Hematopoietic multipotent progenitor cell treated with erythropoietin and hydrocortisone succinate and interleukin-3 and kit ligand, for 6 days (in vitro differentiated cells): Measurements from ENCODE around the gene APMAP.

Experiments used
- DNase-seq: peaks from one replicate; pipeline ENCODE4 v3.0.0-alpha.2; 2015

The APMAP gene

DNA sequence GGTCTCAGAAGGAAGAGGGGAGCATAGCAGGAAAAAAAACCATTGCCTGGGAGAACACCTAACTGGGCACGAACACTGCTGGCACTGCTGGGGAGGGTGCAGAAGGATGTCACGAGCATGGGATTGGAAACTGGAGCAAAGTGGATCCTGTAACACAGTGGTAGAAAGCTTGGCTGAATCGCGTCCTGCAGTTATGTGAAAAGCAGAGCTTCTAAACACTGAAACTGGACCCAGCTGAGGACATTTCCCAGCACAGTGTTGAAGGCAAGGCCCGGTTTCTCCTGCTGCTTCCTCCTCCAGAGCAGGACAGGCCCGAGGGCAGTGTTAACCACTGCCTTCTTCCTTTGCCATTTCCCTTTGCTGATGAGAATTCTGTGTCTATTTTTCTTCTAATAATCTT is 6.7 kb downstream of the APMAP start:
- DNase-seq, result no peak

DNA sequence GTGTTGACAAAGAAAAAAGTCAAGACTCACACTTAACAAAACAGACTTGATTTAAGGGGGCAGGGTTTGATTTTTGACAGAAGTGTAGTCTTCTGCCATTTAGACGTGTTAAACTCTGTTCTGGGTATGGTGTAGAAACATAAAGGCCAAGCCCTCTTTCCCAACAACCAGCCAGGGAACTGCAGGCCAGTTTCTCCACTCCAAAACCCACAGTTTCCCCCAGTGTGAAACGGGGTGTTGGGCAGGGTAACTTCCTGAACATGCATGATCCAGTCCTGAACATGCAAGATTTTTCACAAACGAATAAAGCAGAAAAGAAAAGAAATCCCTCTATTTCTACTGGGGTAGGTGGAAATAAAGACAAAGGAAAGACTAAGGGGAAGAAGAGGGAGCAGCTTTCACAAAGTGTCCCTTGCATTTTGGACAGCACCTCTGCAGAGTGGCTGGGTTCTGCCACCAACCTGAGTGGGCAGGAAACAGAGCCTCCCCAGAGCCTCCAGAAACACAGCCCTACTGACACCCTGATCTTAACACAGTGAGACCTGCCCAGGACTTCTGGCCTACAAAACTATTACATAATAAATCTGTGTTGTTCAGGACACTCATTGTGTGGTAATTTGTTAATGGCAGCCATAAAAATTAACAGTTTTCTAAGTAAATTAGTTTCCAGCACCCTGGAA is 7.5 kb downstream of the APMAP start:
- no peak for DNase-seq

DNA sequence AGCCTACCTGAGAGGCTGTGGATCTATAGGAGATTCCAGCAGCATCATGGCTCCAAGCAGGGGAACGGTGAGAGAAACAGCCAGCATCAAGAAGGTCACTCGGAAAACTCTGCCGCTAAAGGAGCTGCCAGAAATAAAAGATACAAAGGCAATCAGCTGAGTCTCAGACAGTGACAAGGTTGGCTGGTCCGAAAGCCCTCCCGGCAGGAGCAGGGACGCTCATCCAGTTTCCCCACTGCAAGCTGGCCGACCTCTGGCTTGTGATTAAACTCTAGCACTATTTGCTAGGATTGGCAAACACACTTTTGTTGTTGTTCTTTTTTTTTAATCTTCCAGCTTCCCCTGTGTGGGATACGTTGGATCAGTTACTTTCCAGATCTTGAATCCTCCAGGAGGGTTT is 8.7 kb downstream of the APMAP start:
- DNase-seq, result no peak

DNA sequence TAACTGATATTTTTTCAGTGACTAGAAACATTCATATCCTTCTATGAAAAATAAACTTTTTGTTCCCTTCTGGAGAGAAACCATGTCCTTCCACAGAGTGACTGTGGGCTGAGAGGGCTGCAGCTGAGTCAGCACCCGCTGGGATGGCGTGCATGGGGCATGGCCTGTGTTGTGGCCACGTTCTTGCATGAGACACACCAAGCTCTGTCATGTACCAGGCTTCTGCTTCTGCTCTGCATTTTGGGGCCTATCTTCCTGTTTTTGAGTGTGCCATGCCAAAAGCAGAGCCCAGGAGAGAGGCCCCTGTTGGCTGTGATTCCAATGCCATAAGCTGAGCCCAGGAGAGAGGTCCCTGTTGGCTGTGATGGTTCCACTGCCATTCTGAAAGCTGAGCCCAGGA is 10.8 kb downstream of the APMAP start:
- DNase-seq, result no peak

DNA sequence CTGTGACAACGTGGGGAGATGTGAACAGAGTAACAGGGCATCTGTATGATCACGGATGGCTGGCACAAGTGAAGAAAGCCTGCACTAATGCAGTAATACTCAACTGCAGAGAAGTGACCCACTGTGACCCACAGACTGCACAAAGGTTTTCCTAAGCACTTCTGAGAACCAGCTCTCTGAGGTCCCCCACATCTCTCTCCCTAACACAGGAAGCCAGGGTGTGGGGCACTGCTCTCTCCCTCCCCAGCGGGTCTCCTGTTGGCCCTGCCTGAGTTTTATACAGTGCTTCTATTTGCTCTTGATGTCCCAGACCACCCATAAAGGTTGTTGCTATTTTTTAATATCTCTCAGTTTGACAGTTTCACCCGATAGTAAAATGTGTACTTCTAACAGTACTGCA is 11.3 kb downstream of the APMAP start:
- no peak for DNase-seq

DNA sequence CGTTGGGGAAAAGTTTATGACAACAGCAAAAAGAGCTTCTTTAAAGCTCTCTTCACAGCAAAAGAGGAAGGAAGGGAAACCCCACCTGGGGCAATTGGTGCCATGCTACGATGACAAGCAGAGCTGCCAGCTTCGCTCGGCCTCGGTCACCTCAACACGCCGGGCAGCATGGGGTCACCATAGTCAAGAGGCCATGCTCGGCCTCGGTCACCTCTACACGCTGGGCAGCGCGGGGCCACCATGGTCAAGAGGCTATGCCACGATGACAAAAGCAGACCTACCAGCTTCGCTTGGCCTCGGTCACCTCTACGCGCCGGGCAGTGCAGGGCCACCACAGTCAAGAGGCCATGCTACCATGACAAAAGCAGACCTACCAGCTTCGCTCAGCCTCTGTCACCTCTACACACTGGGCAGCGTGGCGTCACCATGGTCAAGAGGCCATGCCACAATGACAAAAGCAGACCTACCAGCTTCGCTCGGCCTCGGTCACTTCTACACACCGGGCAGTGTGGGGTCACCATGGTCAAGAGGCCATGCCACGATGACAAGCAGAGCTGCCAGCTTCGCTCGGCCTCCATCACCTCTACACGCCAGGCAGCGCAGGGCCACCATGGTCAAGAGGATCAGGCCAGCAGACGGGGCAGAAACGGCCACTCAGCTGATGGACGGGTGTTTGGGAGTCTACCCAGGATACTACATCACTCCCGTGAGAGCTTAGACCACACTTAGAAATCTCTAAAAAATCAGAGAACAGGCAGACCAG is 12.1 kb downstream of the APMAP start:
- DNase-seq, result no peak

DNA sequence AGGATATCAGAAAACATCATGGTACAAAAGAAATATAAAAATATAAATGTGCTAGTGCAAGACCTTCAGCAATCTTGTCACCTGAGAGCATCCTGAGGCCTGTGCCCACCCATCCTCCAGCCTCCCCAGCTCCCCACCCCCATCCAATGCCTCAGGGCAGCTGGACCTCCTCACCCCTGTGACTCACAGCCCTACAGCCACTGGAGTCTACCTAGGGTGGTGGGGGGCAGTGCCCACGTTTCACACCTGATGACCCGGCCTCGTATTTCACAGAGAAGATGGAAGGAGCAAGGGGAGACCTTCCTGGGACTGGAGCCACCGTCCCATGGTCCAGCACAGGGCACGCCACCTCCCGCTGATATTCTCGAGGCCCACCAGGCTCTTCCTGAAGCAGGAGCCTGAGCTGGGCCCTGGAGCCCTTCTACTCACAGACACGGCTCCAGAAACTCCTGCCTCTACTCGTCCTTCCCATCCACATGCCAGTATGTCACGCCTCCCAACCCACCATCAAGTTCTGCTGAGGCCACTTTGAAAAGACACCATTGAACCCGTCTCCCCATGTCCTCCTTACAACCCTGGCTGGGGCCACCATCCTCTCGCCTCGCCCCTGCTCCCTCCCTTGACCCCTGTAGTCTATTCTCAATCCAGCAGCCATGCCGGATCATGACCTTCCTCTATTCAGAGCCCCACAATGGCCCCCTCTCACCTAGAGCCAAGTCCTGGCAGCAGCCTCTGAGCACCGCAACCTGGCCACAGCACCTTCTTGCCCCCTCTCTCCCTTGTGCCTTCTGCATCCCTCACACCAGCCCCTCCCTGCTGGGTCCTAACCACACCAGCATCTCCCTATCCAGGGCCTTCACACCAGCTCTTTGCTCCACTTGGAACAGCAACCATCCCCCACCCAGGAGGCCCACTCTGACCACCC is 13.3 kb downstream of the APMAP start:
- DNase-seq, result no peak

DNA sequence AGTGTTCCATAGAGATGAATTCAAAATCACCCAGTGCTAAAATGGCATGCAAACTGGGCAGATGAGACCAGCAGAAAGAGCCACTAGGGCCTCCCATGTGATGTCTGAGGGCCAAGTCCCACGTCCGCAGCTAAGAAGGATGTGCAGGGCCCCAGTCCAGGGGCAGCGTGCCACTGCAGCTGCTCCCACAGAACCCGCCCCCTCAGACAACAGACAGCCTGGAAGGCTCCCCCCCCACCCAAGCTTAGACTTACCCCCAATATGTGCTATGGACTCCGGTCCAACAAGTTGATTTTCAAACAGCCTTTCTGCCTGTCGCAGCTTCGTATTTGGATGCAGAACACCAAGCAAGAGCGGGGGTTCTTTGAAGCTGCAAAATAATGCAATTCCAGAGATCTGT is 14.0 kb downstream of the APMAP start:
- no peak for DNase-seq

DNA sequence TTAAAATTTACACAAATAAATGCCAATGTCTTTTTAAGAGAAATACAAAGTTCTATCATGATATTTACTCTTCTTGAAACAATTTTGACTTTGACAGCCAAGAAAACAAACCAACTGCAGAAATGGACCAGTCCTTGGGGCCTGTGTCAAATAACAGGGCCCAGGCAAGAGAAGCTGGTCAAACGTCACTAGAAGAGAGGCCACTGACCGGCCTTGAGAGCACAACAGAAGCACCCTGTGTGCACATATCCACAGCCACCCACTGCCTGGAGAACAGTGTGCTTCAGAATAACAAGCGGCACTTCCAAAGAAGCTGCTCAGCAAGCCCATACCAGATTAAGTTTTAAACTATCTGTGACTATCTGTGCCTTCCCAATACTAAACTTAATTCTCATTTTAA is 14.8 kb downstream of the APMAP start:
- no peak for DNase-seq

DNA sequence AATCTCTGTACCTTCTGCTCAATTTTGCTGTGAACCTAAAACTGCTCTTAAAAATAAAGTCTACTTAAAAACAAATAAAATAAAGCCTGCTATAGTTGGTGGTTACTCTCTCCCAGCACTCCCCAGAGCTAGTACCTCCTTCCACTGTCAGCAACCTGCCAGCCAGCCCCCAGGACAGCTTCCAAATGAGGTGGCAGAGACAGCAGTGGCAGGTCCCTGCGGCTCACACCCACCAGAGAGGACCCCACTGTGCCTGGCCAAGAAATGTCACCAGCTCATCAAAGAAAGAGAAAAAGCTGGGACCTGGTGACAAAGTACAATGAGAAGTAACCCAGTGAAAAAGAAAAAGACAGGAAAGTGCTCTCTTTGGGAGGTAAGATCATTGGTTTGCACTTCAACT is 15.2 kb downstream of the APMAP start:
- DNase-seq, result no peak

DNA sequence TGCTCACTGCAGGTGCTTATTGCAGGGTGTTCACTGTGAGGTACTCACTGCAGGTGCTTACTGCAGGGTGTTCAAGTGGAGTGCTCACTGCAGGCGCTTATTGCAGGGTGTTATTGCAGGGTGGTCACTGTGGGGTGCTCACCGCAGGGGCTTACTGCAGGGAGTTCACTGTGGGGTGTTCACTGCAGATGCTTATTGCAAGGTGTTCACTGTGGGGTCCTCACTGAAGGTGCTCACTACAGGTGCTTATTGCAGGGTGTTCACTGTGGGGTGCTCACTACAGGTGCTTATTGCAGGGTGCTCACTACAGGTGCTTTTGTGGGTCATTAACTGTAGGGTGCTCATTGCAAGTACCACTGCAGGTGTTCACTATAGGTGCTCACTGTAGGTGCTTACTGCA is 20.2 kb downstream of the APMAP start:
- no peak for DNase-seq

DNA sequence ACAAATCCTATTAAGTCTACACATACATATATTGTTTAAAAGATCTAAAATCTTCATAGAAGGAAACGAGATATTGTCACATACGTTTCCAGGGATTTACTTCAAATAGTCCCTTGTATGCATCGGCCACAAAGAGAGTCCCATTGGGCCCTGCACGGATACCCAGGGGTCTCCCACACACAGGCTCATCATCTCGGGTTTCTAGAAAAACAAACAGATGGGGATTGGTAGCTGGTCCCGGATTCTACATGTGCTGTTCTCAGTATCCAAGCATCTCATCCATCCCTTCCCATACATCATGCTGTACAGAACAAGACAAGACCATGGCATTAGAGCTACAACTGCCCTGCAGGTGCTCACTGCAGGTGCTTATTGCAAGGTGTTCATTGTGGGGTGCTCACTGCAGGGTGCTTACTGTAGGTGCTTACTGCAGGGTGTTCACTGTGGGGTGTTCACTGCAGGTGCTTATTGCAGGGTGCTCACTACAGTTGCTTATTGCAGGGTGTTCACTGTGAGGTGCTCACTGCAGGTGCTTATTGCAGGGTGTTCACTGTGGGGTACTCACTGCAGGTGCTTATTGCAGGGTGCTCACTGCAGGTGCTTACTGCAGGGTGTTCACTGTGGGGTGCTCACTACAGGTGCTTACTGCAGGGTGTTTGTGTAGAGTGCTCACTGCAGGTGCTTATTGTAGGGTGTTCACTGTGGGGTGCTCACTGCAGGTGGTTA is 21.0 kb downstream of the APMAP start:
- no peak for DNase-seq

DNA sequence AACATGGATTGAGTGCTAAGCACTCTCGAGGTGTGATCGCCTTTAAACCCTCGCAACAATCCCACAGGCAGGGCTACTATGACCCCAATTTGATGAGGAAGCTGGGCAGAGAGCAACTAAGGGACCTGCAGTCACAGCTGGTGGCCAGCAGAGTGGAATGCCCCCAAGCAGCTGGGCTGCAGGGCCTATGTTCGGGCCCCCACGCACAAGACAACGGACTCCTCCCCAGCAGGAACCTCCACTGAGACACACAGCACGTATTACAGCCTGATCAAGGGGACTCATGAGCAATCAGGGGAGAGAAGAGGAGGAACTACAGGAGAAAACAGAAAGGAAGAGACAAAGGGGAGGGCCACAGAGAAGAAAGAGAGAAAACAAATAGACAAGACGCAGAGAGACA is 21.8 kb downstream of the APMAP start:
- no peak for DNase-seq

DNA sequence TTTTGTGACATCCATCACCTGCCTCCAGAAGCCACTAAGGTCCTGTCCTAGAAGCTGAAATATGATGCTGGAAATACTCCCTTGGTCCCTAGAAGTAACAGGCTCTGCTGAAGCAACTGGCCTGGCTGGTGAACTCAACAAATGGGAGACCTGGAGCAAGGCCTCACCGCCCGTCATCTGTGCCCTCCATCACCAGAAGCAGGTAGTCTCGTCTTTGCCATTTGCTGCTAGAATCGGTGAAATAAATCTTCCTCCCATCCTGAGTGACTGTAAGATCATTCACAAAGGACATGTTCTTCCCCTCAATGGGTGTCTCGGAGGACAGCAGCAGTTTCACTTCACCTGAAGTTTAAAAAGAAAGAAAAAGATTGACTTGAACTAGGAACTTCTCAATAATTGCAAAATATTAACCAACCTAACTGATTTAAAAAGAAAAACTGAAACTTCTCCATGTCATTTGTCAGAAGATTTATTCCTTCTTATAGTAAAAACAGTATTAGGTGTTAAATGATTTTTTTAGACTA is 22.5 kb downstream of the APMAP start:
- no peak for DNase-seq

DNA sequence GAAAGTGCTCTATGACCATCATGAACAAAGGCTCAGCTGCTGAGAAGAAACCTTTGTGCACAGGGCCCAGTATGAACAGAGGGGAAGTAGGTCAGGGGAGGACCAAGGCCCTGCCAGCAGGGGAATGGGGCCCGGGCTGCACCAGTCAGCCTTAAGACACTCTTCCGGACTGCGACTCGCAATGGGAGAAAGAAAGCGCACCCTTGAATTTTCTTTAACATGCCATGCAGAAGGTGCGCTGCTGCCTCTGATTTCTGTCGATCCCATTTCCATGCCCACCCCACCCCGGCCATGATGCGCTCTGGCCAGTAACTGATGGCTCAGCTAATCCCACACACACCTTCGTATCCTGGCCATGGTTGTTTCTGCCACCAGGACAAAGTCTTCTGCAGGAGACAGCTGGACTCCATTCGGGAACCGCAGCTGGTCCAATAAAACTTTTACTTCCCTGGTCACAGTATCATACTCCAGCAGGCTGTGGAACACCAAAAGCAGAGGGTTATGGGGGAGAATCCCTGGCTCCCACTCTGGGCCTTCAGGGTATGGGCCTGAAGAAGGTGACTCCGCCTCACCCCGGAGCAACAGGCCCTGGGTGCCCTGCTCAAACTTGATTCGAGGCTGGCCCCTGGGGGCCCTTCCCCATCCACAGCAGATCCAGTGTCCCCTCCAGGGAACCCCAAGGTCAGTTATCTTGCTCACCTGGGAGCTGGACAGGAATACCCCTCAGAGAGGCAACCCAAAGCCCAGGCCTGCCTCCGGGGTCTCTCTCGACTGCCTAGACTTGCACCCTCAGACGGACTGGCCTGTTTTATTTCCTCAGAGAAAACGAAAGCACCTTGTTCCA is 23.1 kb downstream of the APMAP start:
- no peak for DNase-seq

DNA sequence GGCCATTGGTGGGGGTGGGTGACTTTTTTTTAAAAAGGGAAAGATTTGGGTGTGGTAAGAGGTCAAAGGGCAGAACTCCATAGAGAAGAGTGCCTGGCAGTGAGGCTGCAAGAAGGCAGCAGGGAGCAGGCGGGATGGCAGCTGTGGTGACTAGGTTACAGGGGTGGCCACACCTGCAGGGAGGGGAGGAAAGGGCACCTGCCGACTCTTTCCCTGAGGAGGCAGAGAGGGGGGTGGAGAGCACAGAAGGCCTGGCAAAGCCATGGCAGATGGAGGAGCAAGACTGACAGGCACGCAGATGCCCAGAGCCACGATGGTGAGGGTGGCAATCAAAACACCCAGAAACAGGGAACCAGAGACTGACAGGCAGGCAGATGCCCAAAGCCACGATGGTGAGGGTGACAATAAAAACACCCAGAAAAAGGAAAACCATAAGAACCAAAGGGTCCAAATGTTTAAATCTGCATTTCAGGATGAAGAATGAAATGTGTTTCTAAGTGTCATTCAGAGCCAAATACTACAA is 24.2 kb downstream of the APMAP start:
- no peak for DNase-seq

DNA sequence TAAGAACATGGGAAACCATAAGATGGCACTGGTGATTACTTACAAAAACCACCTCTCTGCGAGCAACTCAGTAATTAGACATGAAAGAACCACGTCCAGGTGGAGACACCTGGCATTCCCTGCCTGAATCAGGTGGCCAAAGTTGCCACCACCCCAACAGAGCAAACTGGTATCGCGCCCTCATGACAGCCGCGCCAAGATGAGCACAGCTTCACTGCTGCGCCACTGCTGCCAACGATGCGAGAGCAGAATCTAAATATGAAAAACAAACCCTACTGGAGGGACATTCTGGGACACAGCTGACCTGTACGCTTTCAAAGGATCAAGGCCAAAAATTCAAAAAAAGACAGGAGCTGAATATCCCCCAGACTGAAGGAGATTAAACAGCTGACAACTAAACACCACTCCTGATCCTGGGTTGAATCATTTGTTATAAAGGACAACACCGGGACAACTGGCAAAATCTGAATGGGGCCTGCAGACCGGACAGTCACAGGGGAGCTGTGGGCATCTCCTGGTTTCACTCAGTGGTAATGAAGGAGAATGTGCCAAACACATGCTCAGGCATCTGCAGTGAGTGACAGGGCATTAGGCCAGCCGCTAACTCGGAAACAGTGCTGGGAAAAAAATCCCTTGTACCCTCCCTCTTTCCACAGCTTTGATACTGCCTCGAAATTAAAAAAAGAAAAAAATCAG is 26.1 kb downstream of the APMAP start:
- no peak for DNase-seq

DNA sequence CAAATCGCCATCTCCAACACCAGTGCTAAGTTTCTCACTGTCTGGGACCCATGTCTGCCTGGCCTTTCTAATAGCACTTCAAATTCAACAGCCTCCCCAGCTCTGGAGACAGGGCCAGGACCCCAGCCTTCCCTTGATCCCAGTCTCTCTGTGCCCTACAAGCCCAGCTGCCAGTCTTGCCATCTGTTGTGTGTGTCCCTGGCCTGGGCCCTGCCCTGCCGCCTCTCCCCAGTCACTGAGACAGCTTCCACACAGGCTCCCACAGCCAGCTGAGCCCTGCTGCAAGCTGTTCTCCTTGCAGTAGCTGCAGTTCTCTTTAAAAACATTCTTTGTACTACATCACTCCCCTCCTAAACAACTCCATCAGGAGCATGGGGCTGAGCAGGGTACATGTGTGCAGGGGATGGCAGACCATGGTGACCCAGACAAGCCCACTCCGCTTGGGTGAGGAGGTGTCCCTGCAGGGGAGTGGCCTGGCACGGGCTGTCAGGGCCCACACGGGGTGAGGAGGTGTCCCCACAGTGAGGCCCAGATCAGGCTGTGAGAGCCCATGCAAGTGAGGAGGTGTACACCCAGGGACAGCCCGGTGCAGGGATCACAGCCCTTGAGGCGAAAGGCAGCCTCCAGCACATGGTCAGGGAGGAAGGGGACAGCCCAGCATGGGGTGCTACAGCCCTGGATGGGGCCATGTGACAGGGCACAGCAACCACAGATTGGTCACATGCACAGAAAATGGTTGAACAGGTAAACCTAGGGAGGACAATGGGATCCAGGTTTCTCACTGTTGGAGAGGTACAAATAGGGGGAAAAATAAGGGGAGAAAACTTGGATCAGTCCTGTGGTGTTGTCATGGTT is 27.3 kb downstream of the APMAP start:
- no peak for DNase-seq

DNA sequence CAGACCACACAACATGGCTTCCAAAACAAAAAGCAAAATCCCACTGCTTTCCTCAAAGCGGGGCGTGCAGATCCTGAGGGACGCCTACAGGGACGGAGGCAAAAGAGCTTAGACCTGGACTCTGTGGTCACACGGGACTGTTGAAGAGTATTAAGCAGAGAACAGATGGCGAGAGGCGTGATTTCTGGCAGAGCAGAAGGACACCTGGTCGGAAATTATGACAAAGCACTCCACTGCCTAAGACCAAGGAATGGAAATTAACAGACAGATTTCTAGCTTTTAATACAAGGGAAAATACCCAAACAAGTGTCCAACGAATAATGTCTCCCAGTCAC is 28.1 kb downstream of the APMAP start:
- no peak for DNase-seq
